NCI-H345 treated with DMSO at 0.1 percent for 48 hours (cell line): Measurements from ENCODE around the gene PTPRS.

ENCODE experiments used
- DNase-seq: peaks from one replicate; lab custom pipeline; 2025; ENCODE audit not compliant: unreplicated experiment; lab: John Stamatoyannopoulos, UW

Gene PTPRS

DNA sequence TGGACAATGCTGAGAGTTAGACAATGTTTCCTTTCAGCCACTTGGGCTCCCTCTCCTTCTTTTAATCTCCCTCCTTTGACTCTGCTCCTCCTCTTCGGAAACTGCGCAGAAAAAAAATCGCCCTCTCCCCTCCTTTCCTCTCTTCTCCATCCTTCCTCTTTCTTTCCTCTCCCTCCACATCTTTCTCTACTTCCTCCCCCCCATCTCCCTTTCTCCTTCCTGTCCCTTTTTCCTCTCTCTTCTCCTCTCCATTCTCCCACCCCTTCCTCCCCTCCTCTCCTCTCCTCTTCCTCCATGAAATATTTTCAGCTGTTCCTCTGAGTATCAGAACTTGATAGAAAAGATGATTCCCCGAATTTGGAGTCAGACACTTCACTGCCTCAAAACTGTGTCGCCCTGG is 15.1 kb upstream of the PTPRS start:
- no peak for DNase-seq

DNA sequence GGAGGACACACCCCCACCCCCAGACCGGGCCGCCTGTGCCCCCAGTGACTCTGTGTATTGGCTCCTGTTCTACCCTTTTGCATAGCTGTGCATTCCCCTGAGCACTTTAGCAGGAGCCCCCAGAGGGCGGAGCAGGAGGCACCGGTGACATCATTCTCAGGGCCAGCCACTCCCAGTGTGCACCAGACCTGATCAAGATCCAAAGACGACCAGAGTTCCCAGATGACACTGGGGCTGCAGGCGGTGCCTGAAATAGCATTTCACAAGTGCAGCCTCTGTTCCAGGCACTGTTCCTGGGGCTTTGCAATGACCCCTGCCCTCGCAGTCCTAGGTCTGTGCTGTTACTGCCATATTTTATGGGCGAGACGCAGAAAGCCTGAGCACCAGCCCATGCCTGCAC is 14.5 kb upstream of the PTPRS start:
- no peak for DNase-seq

DNA sequence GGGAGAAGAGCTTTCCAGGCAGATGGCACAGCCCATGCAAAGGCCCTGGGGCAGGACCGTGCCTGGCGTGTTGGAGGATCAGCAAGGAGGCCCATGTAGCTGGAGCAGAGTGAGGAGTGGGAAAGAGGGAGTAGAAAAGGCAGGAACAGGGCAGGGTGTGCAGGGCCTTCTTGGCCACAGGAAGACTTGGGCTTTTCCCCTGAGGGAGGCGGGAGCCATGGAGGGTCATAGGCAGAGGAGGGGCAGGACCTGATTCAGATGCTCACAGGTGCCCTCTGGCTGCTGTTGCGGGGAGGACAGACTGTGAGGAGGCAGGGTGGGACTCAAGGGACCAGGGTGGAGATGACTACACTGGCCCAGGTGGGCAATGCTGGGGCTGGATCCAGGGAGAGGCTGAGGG is 13.8 kb upstream of the PTPRS start:
- no peak for DNase-seq

DNA sequence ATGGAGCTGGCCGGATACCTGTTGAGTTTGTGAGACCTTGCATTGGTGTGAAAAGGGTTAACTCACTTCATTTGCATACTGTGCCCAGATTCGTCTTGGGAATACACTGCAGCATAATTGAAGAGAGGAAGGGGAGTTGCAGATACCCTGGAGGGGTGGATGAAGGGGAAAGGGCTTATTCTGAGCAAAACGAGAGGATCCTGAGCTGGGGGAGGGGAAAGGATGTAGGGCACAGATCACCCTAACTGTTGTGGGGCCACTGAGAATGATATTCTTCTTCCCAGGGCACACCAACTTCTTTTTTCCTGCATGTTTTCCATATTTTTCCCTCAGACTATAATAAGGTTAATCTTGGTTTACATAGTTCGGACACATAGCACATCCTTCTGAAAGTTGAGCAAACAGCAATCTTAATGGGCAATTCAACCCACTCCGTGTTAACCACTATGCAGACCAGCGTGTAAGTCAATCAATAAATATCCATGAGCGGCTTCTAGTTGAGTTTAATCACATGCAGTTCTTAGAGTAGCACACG is 11.7 kb upstream of the PTPRS start:
- no peak for DNase-seq

DNA sequence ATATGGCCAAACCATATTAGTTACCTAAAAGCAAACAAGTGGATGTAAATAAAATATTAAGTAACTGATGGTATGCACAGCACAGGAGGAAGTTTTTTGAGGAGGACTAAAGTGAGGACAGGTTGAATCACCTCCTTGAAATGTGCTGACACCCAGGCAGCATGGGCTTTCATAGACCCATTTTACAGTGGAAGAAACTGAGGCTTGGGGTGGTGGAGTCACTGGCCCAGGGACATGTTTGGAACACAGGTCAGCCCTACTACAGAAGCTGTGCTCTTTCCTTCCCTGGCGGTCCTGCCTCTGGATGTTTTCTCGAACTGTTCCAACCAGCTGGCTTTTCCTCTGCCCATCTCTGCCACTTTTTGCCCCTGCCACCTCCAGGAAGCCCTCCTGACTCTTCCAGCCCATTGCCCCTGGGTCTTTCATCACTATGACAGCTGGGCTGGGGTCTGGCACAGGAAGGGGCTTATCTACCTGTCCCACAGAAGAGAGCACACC is 11.2 kb upstream of the PTPRS start:
- DNase-seq = no peak

DNA sequence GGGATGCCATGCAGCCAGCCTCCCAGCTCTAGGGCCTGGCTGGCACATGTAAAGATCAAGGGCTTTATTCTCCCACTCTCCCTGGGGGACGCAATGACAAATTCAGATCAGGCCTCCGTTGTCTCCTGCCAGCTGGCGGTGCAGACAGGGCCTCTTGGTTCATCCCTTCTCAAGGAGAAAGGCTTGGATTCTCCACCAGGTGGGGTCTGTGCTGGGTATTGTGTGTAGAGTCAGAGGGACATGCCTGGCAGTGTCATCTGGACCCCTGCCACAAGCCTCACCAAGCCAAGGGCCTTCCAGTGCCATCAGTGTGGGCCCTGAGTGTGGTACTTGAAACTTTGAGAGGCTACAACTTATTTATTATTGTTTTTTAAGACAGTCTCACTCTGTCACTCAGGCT is 8.4 kb upstream of the PTPRS start:
- DNase-seq = no peak

DNA sequence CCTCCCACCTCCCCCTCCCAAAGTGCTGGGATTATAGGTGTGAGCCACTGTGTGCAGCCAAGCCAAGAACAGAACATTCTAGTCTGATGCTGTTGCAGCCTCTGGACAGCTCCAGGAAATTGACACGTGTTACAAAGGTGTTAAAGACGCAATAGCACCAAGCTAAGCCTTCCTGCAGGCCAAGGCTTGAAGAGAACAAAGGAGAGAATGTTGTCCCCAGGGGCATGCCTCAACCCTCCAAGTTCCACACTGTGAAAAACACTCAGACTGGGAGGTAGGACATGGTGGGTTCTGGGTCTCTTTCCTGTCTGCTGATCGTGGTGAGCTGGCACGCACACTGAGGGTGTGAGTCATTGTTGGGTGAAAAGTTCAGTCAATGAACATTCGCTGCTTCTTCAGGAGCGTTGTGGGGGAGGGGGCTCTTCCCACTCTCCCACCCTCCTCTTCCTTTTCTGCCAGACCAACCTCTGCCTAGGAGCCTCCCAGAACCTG is 5.3 kb upstream of the PTPRS start:
- no peak for DNase-seq

DNA sequence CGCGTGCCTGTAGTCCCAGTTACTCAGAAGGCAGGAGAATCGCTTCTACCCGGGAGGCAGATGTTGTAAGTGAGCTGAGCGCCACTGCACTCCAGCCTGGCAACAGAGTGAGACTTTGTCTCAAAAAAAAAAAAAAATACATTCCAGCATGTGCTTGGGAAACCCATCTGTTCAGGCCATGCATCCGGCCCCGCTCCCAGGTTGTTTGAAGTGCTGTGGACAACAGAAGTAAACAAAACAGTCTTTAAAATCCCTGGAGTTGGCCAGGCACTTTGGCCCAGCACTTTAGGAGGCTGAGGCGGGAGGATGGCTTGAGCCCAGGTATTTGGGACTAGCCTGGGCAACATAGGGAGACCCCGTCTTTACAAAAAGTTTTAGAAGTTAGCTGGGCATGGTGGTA is 3.2 kb upstream of the PTPRS start:
- DNase-seq = no peak

DNA sequence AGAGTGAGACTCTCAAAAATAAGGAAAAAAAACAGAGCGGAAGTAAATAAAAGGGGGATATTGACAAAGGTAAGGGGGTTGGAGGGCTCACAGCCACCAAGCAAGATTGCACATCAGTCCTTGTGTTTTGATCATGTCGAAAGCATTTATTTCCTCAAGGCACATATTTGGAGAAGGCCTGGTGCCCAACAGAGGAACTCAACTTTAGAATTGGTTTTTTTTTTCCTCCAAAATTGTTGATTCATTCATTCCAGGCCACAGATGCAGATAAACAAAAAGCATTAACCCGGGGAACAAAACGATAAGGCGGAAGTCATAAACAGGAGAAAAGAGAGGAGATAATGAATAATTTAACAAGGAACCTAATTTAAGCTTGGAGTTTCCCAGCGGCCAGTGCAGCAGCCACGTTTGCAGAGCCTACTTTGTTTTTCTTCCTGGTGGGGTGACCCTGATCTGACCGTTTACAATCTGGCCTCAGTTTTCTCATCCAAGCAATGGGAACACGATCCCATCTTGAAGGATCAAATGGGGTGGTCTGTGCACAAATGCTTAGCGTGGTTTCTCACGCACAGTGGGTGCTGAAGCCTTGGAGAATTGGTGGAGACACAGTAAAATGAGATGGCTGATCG is 2.1 kb upstream of the PTPRS start:
- DNase-seq = no peak

DNA sequence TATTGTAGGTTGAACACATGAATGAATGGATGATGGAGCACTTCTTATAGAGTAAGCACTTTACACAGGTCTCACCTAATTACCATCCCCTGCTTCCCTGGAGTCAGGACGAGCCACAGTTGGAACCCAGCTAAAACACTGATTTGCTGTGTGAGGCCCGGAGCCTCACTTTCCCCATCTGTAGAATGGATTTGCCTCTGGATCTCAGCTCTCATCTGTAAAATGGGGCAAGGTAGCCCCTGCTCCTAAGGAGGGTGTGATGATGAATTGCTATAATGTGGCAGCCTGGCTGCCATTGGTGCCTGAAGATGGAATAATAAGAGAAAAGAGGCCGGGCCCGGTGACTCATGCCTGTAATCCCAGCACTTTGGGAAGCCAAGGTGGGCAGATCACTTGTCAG is 1.4 kb upstream of the PTPRS start:
- DNase-seq = no peak

DNA sequence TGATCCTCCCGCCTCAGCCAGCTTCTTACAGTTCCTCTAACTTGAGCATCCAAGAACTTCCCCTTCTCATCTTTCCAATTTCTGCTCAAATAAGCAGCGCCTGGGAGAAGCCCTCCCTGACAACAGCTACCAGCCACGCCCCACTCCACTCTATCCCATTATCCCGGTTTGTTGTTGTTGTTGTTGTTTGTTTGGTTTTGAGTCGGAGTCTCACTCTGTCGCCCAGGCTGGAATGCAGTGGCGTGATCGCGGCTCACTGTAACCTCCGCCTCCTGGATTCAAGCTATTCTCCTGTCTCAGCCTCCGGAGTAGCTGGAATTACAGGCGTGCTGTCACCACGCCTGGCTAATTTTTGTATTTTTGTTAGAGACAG is 822 bp upstream of the PTPRS start:
- no peak for DNase-seq

DNA sequence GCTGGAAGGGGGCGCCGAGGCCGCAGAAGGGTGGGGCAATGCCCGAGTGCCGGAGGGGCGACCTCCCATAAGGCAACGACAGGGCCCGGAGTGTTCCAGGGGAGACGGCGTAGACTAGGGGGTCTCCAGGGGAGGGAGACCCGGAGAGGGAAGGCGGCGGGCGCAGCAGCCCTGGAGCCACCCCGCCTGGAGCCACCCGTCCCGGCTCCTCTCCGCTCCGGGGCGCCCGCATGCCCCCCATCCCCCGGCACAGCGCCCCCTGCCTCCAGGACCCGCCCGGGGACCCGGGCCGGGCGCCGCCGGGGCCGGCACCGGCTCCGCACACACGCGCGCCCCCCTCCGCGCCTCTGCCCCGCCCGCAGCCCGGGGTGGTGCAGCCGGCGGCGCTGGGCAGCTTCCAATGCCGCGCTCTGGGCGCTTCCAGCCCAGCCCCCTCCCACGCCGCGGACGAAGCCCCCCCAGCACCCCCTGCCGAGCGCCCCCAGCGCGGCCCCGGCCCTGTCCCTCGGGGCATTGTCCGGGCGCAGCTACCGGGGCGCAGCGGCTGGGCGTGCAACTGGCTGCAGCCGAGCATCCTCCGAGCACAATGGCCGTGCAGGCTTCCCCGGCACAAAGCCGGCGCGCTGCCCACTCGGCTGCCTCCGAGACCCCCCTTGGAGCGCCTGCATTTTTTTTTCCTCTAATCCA is 519 bp downstream of the PTPRS start:
- DNase-seq = no peak

DNA sequence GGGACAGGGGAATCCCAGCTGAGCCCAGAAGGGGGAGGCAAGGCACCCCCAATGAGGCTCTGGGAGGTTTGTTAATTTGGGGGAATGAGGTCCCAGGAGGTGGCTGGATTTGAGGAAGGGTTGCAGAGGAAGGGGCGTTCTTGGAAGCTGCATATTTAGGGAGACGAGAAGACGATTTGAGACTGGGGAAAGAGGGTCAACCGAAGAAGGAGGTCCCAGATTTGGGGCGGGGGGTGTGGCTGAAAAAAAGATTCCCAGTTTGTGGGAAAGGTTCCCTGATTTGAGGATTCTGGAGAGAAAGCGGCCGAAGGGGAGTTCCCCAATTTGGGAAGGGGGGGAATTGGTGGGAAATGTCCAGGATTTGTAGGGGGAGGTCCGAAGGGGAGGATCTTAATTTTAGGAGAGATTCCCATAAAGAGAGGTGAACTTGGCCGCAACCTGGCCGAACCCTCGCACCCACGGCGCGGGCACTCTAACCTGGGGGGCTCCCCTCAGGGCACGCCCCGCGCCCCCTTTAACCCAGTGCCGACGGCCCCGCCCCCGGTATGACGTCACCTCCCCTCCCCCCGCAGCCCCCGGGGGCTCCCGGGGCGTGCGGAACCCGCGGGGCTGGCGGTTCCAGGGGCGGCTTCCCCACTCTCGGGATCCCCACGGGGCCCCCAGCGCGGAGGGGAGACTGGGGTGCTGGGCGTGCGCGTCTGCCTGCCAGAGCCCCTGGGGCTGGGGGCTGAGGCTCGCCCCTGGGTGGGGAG is 1.2 kb downstream of the PTPRS start:
- DNase-seq = no peak

DNA sequence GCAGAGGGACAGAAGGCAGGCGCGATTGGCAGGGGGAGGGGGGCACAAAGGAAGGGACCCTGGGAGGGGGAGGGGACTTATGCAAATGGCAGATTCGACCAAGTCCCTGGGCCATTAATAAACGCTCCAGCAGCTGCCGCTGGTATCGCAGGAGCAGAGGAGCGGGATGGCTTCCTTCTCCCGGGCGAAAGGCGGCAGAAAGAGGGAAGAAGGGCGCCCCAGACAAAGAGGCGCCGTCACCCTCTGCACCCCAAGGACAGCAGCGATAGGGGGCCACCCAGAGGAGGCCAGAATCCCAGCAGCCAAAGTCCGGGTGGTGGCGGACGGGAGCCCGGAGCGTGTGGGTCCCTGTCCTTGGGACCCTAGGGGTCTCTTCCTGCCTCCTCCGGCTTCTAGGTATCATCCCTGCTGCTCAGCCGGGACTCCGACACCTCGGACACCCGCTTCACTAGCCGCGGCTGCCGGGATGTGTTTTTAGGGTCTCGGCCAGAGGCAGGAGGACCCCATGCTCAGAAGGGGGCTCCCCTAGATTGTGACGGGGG is 1.9 kb downstream of the PTPRS start:
- DNase-seq = no peak

DNA sequence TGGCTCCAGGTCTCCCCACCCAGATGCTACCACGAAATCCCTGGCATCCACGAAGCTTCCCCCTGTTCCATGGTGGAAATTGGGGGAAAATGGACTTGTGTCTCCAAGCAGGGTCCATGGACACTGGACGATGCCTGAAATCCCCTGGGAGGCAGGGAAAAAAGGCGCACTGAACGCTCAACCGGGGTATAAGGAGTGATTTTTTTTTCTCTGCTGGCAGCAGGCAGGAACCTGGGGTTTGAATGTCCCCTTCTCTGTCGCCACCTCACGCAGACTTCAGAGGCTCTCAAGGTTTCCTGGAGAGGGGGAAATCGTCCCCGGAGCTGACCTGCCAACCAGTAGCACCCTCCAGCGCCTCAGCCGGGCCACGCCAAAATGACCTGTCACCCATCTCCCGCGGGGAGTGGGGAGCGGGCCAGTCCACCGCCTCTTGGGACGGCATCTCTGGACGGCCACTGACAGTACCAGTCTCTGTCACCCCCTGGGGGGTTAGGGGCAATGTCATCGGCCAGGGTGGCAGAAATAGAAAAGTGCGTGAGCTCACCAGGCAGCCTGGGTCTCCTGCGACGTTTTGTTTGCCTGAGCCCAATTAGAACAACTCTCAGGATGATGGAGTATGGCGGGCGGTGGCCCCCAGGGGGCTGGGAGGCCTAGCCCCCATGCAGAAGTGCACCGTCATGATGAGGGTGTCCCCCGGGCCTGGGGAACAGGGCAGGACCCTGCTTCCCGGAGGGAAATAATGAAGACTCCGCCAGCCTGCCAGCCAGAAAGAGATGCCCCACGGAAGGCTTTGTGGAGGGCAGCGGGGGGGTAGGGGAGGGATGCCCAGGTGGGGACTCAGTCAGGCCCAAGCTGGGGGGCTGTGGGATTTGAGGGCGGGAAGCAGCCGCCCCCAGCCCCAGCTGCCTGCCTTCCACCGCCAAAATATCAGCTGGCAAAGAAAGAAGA is 2.6 kb downstream of the PTPRS start:
- DNase-seq = no peak

DNA sequence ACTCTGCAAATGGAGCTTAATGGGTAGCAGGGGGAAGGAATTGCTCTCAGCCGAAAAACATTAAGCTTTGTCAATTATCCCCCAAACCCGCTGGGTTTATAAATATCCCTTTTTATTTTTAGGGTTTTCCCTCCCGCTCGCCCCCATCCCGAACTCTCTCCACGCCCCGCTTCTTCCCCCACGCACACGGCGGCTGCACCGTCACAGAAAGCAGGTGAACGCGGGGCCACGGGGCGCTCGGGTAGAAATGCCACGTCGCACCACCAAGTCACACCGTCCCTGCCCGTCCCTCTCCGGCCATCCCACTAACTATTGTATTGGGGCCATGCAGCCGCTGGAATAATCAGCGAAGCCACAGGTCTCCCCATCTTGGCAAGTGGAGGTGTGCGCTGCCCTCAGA is 3.5 kb downstream of the PTPRS start:
- no peak for DNase-seq

DNA sequence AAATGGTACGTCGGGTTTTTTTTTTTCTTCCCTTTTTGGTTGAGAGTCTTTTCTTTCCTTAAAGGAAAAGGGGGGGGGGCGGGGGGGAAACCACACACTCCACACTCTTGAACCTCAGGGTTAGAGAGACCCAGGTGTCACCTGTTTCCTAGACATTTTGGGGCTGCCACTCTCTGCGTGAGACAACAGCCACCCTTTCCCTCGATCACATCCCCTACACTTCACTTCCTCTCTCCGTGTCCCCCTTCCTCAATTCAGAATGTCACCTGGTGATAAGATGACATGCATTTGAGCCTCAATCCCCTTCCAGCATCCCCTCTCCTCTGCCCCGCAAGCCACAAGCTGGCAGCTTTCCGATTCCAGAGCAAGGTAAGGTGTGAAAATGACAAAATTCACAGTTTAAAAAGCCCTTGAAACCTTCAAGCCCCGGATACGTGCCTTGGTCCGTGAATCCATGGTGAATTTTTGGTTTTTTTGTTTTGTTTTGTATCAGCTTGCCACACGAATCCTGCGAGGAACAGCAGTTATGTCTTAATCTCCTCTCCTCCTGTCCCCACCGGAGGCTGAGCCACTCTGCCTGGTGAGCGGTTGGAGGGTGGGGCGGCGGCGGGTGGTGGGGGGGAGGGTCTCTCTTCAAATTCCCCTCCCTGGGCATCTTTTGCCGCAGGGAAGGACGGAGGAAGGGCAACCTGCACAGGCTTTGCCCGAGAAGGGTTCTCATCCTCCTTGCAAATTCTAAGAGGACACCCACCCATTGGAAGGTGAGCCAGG is 4.2 kb downstream of the PTPRS start:
- DNase-seq = no peak

DNA sequence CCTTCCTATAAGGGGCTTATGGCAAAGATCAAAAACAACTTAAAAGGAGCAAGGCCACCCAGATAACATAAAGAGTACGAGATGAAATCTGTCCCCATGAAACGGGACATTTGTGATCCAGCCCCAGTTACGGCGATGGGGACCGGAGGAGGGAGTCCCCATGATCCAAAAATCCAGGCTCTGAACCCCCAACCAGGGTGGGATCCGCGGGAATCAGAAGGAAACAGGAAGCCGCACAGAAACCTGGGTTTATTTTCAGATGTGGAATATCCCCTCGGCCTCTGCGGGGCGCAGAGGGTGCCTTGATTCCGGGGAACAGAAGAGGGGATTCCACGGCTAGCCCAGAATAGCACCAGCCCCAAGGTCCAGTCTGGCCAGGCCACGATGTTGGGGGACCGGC is 5.0 kb downstream of the PTPRS start:
- no peak for DNase-seq

DNA sequence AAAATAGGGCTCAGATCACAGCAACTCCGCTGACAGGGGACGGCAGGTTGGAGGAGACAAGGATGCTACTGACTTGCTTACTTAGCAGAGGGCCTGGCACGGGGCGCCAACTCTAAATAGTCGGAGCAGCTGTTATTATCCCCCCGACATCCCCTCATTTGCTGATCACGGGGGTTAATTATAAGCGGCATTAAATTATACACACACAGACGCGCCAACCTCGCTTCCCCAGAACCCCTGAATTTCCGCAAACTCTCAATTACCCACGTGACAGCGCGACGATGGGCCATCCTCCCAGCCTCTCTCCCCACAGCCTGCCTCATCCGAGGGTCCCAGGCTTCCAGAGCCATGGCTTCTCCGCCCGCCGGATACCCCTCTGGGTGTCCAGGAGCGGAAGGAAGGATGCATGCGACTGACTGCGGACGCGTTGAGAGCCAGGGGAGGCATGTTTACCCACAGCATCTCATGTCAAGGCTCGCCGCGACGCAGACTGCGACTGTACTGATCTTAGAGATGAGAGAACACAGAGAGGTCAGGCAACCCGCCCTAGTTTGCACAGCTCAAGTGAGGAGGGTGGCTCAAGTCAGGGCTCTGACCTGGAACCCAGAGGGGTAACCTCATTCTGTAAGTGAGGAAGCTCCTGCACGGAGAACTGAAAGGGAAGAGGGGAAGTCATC is 5.7 kb downstream of the PTPRS start:
- no peak for DNase-seq
